ENCODE results near the gene SLC25A29.
A peak's percentile ranks its signal among the peaks of the same experiment; 100 is the strongest.

Gene SLC25A29

DNA sequence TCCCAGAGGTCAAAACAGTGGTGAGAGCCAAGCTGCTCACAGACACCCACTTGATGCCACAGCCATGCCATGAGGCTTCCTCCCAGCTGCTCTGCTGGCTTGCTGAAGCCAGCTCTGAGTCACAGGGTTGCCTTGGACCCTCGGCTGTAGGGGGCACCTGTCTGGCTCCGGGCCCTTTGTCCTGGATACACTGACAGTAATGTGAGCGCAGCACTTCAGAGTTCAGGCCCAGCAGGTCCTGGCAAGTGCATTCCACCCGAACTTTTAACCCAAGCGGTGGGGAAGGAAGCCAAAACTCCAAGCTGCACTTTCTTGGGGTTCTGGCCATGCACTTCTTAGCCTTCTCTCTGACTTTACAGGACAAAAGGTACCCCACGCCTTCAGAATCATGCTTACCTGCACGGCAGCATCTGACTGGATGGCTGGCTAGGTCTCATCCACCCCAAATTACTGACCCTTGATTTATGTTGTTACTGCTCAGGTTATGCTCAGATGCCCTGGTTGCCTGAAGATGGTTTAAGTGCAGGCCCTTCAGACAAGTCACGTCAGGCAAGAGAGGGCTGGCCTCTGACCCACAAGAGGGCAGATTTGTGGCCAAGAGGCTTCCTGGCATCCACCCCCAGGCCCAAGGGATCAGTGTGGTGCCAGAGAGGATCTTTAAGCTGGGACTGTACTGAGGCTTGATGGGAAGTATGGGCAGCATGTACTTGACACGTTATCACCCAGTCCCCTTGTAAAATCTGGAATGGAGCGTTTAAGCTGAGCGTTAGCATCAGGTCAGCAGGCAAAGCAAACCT, 24.8 kb downstream of the SLC25A29 start:
- DNase-seq (ENCODE audit: low spot score): no peak

GRCh38 chr14:100279563-100279962, 26.7 kb downstream of the SLC25A29 start:
- no peak for DNase-seq (ENCODE audit: low spot score)

DNA sequence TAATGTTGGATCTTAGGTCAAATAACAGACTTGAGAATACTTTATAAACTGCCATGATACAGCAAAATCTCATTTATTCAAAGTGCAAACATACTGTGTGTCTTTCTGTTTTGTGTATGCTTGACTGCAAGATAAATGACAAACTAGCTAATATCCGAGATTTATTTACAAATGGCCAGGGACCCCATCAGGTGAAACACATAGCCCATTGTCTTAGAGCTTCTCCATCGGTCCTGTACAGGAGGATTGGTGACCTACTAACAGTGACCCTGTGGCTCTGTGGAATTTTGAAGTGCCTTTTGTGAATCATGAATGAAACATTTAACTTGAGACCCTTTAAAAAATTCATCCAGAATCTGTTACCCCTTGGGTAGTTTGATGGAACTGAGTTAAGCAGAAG, 27.1 kb downstream of the SLC25A29 start:
- DNase-seq (ENCODE audit: low spot score): no peak

GRCh38 chr14:100278702-100279101, 27.5 kb downstream of the SLC25A29 start:
- no peak for DNase-seq (ENCODE audit: low spot score)

GRCh38 chr14:100275214-100275613, 31.0 kb downstream of the SLC25A29 start:
- DNase-seq (ENCODE audit: low spot score): no peak

GRCh38 chr14:100274250-100274649, 32.0 kb downstream of the SLC25A29 start:
- DNase-seq (ENCODE audit: low spot score): no peak

- peak; percentile 38 for DNase-seq (ENCODE audit: low spot score)
Observed at GRCh38 chr14:100271247-100271939, 34.9 kb downstream of the SLC25A29 start.

DNA sequence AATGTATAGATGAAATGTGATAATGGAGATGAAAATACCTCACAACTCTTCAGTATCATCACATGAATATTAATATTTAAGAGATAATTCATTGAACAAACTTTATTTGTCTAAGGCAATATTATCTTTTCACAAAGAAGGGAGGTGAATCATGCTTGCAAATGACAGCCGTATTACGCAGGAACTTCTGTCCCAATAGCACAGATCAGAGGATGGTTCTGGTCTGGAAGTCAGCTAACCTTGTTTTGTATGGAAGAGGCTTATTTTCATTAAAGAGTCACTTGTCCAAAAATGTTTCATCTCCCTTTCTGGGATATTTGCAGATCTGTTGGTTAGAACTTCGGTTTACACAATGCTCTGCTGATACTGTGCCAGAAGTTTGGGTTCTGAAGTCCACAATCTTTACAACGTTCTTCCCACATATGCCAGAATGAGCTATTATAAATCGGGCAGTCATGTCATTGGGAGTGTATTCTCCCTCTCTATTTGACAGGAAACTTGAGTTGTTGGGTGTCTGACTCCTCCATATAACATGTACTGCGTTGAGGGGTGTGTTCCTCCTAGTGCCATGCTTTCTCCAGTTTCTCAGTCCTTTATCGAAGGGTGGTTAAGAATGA, 37.5 kb downstream of the SLC25A29 start:
- DNase-seq (ENCODE audit: low spot score): no peak

GRCh38 chr14:100267990-100268389, 38.3 kb downstream of the SLC25A29 start:
- no peak for DNase-seq (ENCODE audit: low spot score)

DNA sequence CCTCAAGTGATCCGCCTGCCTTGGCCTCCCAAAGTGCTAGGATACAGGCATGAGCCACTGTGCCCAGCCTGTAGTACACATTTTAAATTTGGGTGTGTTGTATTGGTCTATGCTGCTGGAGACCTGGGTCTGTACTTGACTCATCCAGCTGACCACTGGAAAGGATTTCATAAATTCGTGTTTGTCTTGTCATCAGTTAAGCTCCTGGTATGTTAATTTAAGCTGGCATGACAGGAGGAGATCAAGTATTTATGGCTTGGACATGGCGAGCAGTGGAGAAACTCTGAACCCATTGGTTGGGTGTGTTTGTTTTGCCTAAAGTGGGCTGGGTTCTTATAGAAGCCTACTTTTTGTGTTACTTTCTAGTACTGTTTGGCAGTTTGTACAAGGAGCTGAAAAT, 43.1 kb downstream of the SLC25A29 start:
- no peak for DNase-seq (ENCODE audit: low spot score)

GRCh38 chr14:100262545-100262944, 43.7 kb downstream of the SLC25A29 start:
- DNase-seq (ENCODE audit: low spot score): no peak

- DNase-seq (ENCODE audit: low spot score): peak; percentile 35
Observed at GRCh38 chr14:100261621-100262020, 44.6 kb downstream of the SLC25A29 start.

DNA sequence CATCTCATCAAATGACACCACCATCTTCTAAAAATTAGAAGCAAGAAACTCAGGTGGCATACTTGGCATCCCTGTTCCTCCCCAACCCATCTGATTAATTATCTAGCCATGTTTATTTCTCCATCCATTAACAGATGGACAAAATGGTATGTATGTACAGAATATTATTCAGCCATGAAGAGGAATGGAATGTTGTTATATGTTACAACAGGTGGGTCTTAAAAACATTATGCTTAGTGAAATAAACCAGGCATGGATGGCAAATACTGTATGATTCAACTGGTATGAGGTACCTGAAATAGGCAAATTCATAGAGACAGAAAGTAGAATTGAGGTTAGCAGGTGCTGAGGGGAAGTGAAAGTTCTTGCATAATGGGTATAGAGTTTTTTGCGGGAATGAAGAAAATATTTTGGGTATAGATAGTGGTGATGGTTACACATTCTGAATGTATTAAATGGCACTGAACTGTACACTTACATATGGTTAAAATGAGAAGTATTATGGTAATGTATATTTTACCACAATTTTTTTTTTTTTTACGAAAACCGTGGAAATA, 49.8 kb downstream of the SLC25A29 start:
- no peak for DNase-seq (ENCODE audit: low spot score)

- no peak for DNase-seq (ENCODE audit: low spot score)
Observed at GRCh38 chr14:100252684-100253083, 53.6 kb downstream of the SLC25A29 start.

DNA sequence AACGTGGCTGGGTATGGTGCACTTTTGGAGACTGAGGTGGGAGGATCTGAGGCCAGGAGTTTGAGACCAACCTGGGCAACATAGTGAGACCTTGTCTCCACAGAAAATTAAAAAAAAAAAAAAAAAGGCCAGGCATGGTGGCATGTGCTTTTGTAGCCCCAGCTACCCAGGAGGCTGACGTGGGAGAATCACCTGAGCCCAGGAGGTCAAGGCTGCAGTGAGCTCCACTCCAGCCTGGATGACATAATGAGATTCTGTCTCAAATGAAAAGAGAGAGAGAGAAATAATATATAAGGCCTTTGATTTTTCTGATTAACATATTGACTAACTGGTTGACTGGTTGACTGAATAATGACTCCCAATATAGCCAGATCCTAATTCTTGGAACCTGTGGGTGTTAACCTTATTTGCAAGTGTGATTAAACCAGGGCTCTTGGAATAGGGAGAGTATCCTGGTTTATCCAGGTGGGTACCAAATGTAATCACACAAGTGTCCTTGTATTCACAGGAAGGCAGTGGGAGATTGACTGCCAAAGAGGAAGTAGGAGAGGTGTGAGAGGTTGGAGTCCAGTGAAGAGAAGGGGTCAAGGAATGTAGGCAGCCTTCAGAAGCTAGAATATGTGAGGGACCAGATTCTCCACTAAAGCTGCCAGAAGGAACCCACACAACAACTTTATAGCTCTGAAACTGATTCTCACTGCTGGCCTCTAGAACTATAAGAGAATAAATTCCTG, 55.3 kb downstream of the SLC25A29 start:
- DNase-seq (ENCODE audit: low spot score): no peak

DNA sequence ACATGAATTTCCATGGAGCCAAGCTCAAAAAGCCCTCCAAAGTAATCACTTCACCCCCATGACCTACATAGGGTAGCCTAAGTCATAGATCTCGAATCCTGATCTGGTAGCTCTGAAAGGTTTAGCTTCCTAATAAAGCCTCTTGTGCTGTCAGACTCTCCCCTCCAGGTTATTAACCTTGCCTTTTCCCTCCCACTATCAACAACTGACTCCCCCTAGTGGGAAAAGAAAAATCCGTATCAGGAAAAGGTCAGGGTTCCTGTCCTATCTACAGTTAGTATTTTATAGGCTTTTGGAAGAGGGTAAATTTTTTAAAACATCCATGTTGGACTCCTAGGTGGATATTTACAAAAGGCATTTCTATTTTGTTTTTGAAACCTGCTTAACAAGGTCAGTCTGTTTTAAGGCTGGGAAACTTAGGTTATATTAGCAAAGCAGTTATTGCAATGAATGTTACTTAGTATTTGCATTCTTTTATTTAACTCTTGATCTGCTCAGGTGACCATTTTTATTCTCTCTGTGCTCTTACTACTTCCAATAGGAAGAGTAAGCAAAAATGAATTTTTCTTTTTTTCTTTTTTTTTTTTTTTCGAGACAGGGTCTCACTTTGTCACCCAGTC, 59.3 kb downstream of the SLC25A29 start:
- peak; percentile 60 for DNase-seq (ENCODE audit: low spot score)

- no peak for DNase-seq (ENCODE audit: low spot score)
Observed at GRCh38 chr14:100243020-100243419, 63.2 kb downstream of the SLC25A29 start.

- DNase-seq (ENCODE audit: low spot score): no peak
Observed at GRCh38 chr14:100241279-100241678, 65.0 kb downstream of the SLC25A29 start.

Data from CD4-positive, alpha-beta T cell treated with Interleukin-2 at 100 ng/mL for 4 hours (primary cell).